Aorta (tissue), 5 donors: ENCODE results near the gene CDYL. TPM values are rescaled to one million over a fixed set of nuclear protein-coding genes. Genes with fewer than 3 reads are reported as not detected.
A peak's percentile ranks its signal among the peaks of the same experiment; 100 is the strongest.
"Not testable (repeated sequence)": the region's sequence is repeated elsewhere in the genome, so short reads cannot be mapped to it uniquely, and the experiment has no call there.

Source experiments
- ATAC-seq: fragments of 200-7000 bp; cut with Tn5 transposase; one replicate; pipeline ENCODE4 v1.9.1; 2022; ENCODE audit warnings: moderate library complexity; ENCODE audit not compliant: low FRiP score
- DNase-seq, 2 donors: peaks; one replicate each; pipeline ENCODE4 v3.0.0-alpha.2; 2020
- H3K27ac ChIP-seq, 2 donors: one replicate each; pipeline ENCODE4 v1.5.1; 2013; ENCODE audit warnings: low read length in 2 of 2, mild to moderate bottlenecking in 2 of 2, moderate library complexity in 2 of 2, control low read depth in 1 of 2, inconsistent platforms in 1 of 2, low read depth in 1 of 2
- H3K27me3 ChIP-seq, 2 donors: one replicate each; pipeline ENCODE4 v1.6.1; 2013; ENCODE audit warnings: control low read depth in 1 of 2, low read length in 1 of 2, mild to moderate bottlenecking in 1 of 2, moderate library complexity in 1 of 2; ENCODE audit not compliant: insufficient read depth in 2 of 2, control insufficient read depth in 1 of 2
- H3K36me3 ChIP-seq, 2 donors: one replicate each; pipeline ENCODE4 v1.6.1; 2013; ENCODE audit warnings: control low read depth in 1 of 2, low read length in 1 of 2, mild to moderate bottlenecking in 1 of 2; ENCODE audit not compliant: insufficient read depth in 2 of 2, control insufficient read depth in 1 of 2
- H3K4me1 ChIP-seq, 2 donors: one replicate each; pipeline ENCODE4 v1.6.1; 2013; ENCODE audit warnings: low read length in 2 of 2, control low read depth in 1 of 2, mild to moderate bottlenecking in 1 of 2, moderate library complexity in 1 of 2; ENCODE audit not compliant: insufficient read depth in 2 of 2, control insufficient read depth in 1 of 2
- H3K4me3 ChIP-seq, 2 donors: one replicate each; pipeline ENCODE4 v1.5.1; 2013; ENCODE audit warnings: low read length in 2 of 2, control low read depth in 1 of 2, mild to moderate bottlenecking in 1 of 2
- H3K9me3 ChIP-seq: one replicate; pipeline ENCODE4 v1.6.1; 2013; ENCODE audit warnings: mild to moderate bottlenecking, low read length; ENCODE audit not compliant: control insufficient read depth
- WGBS, 2 donors: extraction: QIAGEN DNeasy Blood & Tissue Kit; methylation state at CpG; one replicate each; pipeline ENCODE4 v1.1.7; 2013; 5-methylcytosine and 5-hydroxymethylcytosine counted together
- intact Hi-C, 2 donors: fragments of 100-400 bp; cut with DNase I; formaldehyde crosslinking; loops; one replicate each; pipeline versions ENCODE4 v1.14.2 to v1.15.0; 2022
- polyA plus RNA-seq, 2 donors: library from polyadenylated mRNA; stranded (reverse); fragments of 200-250 nt; gene quantifications; one replicate each; pipeline ENCODE4 v1.2.3, GENCODE V29; 2013
- total RNA-seq, 2 donors: library from RNA; stranded (reverse); fragmentation: NEBNext Ultra II Directional; extraction: Animal tissue kit (Norgen Biotek cat#: 25700); gene quantifications; one replicate each; pipeline ENCODE4 v1.2.1, GENCODE V29; 2021
- donor health status: healthy with polysubstance abuse.
- donor health status: Bipolar disorder and iron deficiency.
- donor health status: DM: no; HTN: no; CAD: no.
- donor health status: DM: no; HTN: no; CAD: no.
- donor health status: DM: yes; HTN: yes; CAD: no.

Gene CDYL
- total and polyA plus RNA-seq, 4 donors = 9.6 to 44.2 (median 26.4) TPM

- no peaks in the 10 kb centered on the region for H3K27me3 ChIP-seq
- DNase-seq (no peak), ATAC-seq (no peak)
- no peaks in the 10 kb centered on the region for H3K36me3 ChIP-seq
- WGBS, 2 donors = 69 to 82% methylated on average over 4 of the region's 4 CpGs
- no peak overlapping the region for H3K27ac ChIP-seq
- peaks cover 2% of the 10 kb centered on the region for H3K9me3 ChIP-seq
- intact Hi-C loops = no loop called here
- H3K4me1 ChIP-seq = no peaks in the 10 kb centered on the region
- no peak overlapping the region for H3K4me3 ChIP-seq
Measured at GRCh38 chr6:4987432-4987831, 211.2 kb downstream of the CDYL start.

DNA sequence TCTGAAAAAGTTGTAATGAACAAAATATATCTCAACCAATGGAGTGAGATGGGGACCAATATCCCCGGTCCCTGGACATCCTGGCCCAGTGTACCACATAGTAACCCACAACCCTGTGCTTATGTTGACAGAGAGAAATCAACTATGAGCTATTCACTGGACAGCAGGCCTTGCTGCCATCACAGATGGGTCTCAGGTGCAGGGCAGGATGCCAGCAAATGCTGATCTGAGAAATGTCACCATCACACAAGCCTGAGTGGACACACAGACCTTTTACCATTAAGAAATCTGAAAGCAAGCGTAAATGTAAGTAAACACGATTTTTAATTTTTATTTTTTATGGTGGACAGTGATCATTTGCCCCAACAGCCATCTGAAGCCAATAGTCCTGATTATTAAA lies 218.5 kb downstream of the CDYL start:
- ATAC-seq (no peak), DNase-seq (no peak)
- Histone ChIP-seq H3K27me3 (no peaks in the 10 kb centered on the region), H3K36me3 (peaks cover 0 to 2% of the 10 kb centered on the region in 2 donors), H3K27ac (no peak overlapping the region), H3K4me1 (no peaks in the 10 kb centered on the region), H3K4me3 (no peak overlapping the region), H3K9me3 (no peaks in the 10 kb centered on the region)
- WGBS, 2 donors = 91 to 95% methylated on average over 3 of the region's 3 CpGs
- intact Hi-C loops = no loop called here

GRCh38 chr6:4997862-4998261 lies 221.7 kb downstream of the CDYL start:
- H3K27me3 ChIP-seq = no peaks in the 10 kb centered on the region
- no peaks in the 10 kb centered on the region for H3K9me3 ChIP-seq
- no peaks in the 10 kb centered on the region for H3K4me1 ChIP-seq
- H3K4me3 ChIP-seq = no peak overlapping the region
- WGBS, 2 donors = 77 to 85% methylated on average over 6 of the region's 6 CpGs
- DNase-seq = no peak
- no peak overlapping the region for H3K27ac ChIP-seq
- H3K36me3 ChIP-seq = peaks cover 0 to 2% of the 10 kb centered on the region in 2 donors
- intact Hi-C loops = no loop called here
- ATAC-seq = no peak

DNA sequence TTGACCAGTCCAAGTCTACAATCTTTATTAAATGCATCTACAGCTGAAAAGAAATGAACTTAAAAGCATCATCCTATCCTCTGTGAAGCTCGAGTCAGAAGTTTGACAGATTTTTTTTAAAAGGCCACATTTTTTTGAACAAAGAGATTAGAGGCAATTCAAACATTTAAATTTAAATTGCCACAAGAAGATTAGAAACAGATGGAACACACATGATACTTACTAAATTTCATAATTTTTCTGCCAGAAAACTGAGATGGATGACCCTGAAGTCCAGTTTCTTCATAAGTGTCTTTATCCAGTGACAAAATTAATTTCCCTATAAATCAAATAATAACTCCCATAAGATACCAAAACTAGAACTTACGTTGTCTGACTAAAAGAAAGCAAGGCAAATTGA lies 223.4 kb downstream of the CDYL start:
- Histone ChIP-seq H3K4me1 (no peaks in the 10 kb centered on the region), H3K27me3 (no peaks in the 10 kb centered on the region), H3K36me3 (peaks cover 0 to 2% of the 10 kb centered on the region in 2 donors), H3K4me3 (no peak overlapping the region), H3K9me3 (no peaks in the 10 kb centered on the region), H3K27ac (no peak overlapping the region)
- intact Hi-C loops = no loop called here
- 48 to 87% methylated on average over 2 of the region's 2 CpGs for WGBS, 2 donors
- no peak for ATAC-seq
- no peak for DNase-seq

DNA sequence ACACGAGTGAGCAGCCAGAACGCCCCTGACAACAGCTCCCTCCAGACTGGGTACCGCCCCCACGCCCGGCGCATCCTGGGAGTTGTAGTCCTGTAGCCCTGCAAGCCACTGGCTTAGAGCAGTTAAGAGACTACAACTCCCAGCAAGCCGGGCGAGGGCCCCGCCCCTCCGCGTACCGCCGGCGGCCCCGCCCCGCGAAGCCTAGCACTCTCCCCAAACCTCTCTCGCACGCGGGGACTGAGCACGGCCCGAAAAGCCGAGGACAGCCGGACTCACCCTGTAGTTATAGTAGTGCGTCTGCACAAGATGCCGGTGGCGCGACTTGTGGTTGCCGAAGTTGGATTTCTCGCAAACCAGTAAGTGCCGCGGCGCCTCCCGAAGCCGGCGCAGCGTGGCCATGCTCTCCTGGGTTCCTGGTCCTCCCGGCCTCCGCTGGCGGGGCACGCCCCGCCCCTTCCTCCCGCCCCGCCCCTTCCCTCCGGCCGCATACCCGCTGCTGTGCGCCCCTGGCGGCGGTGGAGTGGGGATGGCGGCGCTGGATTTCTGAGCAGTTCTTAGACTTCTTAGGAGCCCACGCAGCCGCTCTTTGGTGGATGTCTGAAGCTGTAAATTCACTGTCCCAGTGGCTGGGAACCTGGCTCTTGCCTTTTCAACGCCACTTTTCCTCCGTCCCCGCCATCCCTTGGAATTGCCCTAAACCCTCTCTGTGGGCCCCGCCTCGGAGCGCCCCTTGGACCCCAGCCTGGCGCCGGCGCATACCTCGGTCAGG lies 227.6 kb downstream of the CDYL start, which contains the start of gene RPP40:
Gene RPP40 (minus strand): TSS at position 434 of the 769 bp plus-strand sequence. CDS start 35 bp downstream, at position 399.
- Histone ChIP-seq H3K36me3 (no peaks in the 10 kb centered on the region), H3K9me3 (no peaks in the 10 kb centered on the region), H3K27ac (peak within 1 kb of the TSS in 1 of 2 donors; percentile 30), H3K4me3 (peak within 1 kb of the TSS; percentile 27 to 37), H3K4me1 (no peaks in the 10 kb centered on the region), H3K27me3 (no peaks in the 10 kb centered on the region)
- 0 to 1% methylated on average over 62 to 64 of the region's 64 CpGs for WGBS, 2 donors
- peak; percentile 98 to 100 for DNase-seq
- intact Hi-C loops = loop anchor here in 1 of 2 donors (1.0 to 10.0 kb wide), 2 partner anchors 23 to 81 kb away; partner anchors contain the start of gene PPP1R3G
- peak; percentile 100 for ATAC-seq

DNA sequence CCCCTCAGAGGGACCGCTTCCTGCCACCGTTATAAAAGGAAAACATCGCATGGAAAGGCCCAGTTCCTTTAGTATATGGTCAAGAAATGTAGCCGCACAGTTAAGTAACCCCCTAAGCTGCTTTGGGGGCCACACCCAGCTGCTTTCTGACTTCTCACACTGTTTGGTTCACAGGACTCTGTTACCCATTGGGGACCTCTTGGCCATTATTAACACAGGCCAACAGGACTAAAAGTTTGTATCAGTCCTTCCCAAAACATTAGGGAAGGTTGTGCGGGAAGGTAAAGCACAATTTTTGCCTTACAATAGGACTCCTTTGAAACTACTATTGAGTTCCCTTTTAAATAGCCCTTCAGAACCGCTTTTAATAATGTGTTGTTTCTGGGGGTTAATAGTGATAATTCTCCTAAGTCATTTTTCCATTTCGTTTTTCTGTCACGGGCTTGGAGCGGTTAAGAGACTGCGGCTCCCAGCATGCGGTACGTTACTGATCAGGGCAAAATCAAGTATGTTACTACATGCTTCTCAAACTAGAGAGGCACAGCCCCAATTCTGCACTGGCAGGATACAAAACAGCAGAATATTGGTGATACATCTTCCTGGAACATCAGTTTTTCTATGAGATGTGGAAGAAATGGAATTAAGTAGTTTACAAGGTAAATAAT lies 228.3 kb downstream of the CDYL start:
- no peaks in the 10 kb centered on the region for H3K36me3 ChIP-seq
- peak overlapping the region in 1 of 2 donors; percentile 22 for H3K27ac ChIP-seq
- no peak for DNase-seq
- H3K4me1 ChIP-seq = no peaks in the 10 kb centered on the region
- H3K9me3 ChIP-seq = no peaks in the 10 kb centered on the region
- ATAC-seq = no peak
- WGBS, 2 donors = 44 to 46% methylated on average over 12 of the region's 12 CpGs
- H3K27me3 ChIP-seq = no peaks in the 10 kb centered on the region
- intact Hi-C loops = loop anchor here in 1 of 2 donors (1.0 to 10.0 kb wide), 2 partner anchors 22 to 80 kb away; partner anchors contain the start of gene PPP1R3G
- H3K4me3 ChIP-seq = peak overlapping the region; percentile 8 to 21

- H3K4me3 ChIP-seq, H3K4me1 ChIP-seq, H3K27ac ChIP-seq, H3K27me3 ChIP-seq, DNase-seq, H3K9me3 ChIP-seq, ATAC-seq, H3K36me3 ChIP-seq: not testable (repeated sequence)
- WGBS, 2 donors = 97 to 98% methylated on average over 5 of the region's 5 CpGs
- intact Hi-C loops = loop anchor here in 1 of 2 donors (10.0 kb wide), 1 partner anchor 80 kb away; the partner anchor contains the start of gene PPP1R3G
Measured at GRCh38 chr6:5005038-5005433, 228.8 kb downstream of the CDYL start.
